Measurements from ENCODE around the gene PPP3R1.

Gene PPP3R1

DNA sequence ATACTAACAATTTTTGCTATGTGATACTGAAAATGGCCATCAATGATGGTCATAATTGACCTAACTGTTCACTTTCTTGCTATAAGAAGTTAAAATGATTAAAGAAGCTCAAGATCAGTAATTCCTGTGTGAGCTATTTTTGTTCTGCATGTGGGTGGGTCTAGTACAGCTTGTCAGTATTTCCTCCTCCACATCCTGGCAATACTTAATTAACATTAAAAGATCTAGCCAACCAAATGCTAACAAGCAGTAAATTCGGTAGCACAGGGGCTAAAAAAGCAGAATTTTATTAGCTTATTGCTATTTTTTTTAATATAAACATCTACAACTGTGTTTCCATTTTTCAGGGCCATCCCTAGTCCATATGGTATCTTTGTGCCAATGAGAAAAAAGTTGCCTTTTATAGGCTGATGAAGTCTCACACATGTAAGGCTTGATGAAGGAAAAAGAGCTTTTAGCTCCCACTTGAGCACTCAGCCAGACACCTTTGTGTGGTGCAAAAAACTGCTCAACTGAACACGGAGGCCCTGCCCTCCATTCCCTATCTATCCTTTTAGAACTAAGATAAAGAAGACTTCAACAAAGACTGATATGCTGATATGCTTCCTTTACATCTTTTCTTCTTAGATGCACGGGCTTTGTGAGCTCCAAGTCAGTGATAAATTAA lies 99.5 kb downstream of the PPP3R1 start:
- TF ChIP-seq, protein P1, sequence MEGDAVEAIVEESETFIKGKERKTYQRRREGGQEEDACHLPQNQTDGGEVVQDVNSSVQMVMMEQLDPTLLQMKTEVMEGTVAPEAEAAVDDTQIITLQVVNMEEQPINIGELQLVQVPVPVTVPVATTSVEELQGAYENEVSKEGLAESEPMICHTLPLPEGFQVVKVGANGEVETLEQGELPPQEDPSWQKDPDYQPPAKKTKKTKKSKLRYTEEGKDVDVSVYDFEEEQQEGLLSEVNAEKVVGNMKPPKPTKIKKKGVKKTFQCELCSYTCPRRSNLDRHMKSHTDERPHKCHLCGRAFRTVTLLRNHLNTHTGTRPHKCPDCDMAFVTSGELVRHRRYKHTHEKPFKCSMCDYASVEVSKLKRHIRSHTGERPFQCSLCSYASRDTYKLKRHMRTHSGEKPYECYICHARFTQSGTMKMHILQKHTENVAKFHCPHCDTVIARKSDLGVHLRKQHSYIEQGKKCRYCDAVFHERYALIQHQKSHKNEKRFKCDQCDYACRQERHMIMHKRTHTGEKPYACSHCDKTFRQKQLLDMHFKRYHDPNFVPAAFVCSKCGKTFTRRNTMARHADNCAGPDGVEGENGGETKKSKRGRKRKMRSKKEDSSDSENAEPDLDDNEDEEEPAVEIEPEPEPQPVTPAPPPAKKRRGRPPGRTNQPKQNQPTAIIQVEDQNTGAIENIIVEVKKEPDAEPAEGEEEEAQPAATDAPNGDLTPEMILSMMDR (IDR thresholded peaks at IDR 0.05; ENCODE audit: extremely low read depth, missing control alignments), result no peak
- no peak for DNase-seq (ENCODE audit: low spot score)

DNA sequence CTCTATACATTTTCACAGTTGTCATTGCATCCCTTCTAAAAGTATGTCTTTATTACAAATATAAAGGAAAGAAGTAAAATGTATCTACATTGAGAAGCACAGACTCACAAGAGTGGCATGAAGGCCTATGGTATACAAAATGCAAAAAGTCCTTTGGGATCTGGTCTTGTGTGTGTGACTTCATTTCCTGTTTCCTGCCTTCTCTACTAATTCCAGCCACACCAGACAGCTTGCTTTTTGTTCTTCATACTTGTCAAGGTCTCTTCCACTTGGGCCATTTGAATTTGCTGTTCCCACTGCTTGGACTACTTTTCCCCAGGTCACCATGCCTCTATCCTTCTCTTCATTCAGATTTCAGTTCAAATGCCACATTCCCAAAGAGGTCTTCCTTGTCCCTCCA lies 101.3 kb downstream of the PPP3R1 start:
- TF ChIP-seq, protein P1 (IDR thresholded peaks at IDR 0.05; ENCODE audit: extremely low read depth, missing control alignments), result no peak
- DNase-seq (ENCODE audit: low spot score), result no peak

DNA sequence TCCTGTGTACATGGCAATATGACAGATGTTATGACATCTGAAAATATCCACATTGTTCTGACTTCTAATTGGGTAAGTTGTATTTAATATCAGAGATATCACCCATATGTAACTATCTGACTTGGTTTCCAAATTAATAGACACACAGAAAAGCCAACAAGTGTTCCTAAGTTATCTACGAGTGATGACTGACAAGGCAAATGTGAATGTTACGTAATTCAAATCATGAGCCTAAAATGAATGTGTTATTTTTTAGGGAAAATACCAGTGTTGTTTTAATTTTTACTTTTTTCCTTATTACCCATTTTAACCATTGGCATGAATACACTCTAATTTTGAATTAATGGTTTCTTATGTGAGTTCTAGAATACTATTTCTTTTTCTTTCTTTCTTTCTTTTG lies 110.5 kb downstream of the PPP3R1 start:
- TF ChIP-seq, protein P1 (IDR thresholded peaks at IDR 0.05; ENCODE audit: extremely low read depth, missing control alignments), result no peak
- no peak for DNase-seq (ENCODE audit: low spot score)

DNA sequence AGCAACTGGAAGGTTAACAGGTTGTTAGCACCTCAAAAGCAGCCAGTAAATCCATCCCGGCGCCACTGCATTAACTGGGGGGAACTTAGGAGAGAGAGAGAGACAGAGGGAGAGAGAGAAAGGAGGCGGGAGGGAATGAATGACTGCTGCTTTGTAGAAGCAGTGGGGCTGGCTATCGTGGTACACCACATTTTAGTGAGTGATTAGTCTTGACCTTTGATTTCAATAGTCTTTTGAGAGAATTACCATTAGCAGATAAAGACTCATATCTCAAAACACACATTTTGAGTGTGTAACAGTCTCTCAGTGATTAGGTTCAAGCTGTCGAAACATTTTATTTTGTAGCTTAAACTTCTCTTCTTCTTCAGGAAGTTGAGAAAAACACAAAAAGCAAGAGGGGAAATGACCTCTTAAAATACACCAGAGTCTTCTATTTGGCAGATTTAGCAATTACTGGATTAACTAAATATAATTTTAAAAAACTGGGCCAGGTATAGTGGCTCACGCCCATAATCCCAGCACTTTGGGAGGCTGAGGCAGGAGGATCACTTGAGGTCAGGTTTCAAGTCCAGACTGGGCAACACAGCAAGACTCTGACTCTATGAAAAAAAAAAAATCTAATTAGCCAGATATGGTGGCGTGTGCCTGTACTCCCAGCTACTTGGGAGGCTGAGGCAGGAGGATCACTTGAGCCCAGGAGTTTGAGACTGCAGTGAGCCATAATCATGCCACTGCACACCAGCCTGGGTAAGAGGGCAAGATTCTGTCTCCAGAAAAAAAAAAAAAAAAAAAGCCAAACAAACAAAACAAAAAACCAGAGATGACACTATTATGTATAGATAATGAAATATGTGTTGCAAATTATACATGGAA lies 116.6 kb downstream of the PPP3R1 start:
- TF ChIP-seq, protein P1 (IDR thresholded peaks at IDR 0.05; ENCODE audit: extremely low read depth, missing control alignments), result no peak
- DNase-seq (ENCODE audit: low spot score), result no peak

DNA sequence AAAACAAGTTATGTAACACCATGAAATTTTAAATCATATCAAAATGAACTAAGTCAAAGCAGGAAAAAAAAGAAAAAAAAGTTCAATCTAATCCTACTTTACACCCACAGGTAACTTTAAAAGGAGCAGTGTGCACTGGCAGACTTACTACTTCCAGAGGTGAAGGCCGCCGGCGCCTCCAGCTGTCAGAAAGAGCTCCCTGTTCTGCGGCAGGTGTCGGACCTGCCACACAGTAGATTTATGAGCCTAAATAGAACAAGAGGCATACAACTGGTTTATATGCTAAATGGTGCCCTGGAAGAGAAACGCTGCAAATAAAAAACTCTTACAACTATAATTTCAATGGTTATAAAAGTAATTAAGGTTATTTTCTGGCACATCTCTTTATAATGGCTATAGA lies 117.8 kb downstream of the PPP3R1 start:
- TF ChIP-seq, protein P1 (IDR thresholded peaks at IDR 0.05; ENCODE audit: extremely low read depth, missing control alignments), result no peak
- no peak for DNase-seq (ENCODE audit: low spot score)

DNA sequence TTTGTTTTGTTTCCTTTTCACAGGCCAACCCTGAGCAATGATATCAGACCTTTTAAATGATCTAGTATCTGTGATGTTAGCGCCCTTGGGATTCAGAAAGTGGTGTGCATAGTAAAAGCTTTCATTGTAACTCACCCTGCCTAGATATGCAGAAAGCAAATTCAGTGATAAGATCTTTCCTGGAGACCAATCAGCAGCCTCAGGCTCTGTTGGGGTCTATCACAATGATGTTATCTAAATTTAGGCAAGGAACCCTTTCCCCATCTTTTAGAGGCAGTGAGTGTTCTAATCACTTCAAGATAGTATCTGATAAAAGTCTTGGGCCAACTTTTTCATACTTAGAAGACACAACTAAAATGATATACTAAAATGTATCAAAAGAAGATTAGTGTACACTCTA lies 118.2 kb downstream of the PPP3R1 start:
- no peak for DNase-seq (ENCODE audit: low spot score)
- TF ChIP-seq, protein P1 (IDR thresholded peaks at IDR 0.05; ENCODE audit: extremely low read depth, missing control alignments), result no peak

All from GM20000 (cell line).